Measurements from ENCODE around the gene MOCOS. TPM values are rescaled to one million over a fixed set of nuclear protein-coding genes. Genes with fewer than 3 reads are reported as not detected.

Gene MOCOS
- total RNA-seq, 4 donors from 2014 or later = 2.6 to 5.7 (median 4.4) TPM

GRCh38 chr18:36199691-36200295 is 12.5 kb downstream of the MOCOS start:
- DNase-seq = no peak
- no peaks in the 10 kb centered on the region for H3K9me3 ChIP-seq
- in situ Hi-C loops (cut with MboI; ENCODE audit: low pct_ligation_motif_present in 1 of 4, low pct_unique_long_range_greater_than_20kb in 1 of 4, low sequenced_read_pairs in 3 of 4) (no loop called here), intact Hi-C loops (cut with DNase I; ENCODE audit: low total_unique reads) (no loop called here)
- H3K36me3 ChIP-seq = no peaks in the 10 kb centered on the region
- 88% methylated on average over 14 of the region's 22 CpGs; no CpG with 5 or more reads in 1 of the 2 donors for WGBS, 2 donors (ENCODE audit: low coverage in 1 of 2)
- H3K27me3 ChIP-seq = no peaks in the 10 kb centered on the region
- no peak overlapping the region for H3K4me3 ChIP-seq
- TF ChIP-seq CTCF (IDR thresholded peaks at IDR 0.05) (no peak), POLR2AphosphoS5 (IDR thresholded peaks at IDR 0.05) (no peak), EP300 (IDR thresholded peaks at IDR 0.05; ENCODE audit: low read depth) (no peak), POLR2A (IDR thresholded peaks at IDR 0.05) (no peak)
- no peak overlapping the region for H3K27ac ChIP-seq
- no peaks in the 10 kb centered on the region for H3K4me1 ChIP-seq

GRCh38 chr18:36200354-36200771 is 13.1 kb downstream of the MOCOS start:
- no peak for DNase-seq
- H3K27ac ChIP-seq = no peak overlapping the region
- no peaks in the 10 kb centered on the region for H3K4me1 ChIP-seq

GRCh38 chr18:36201765-36202164 is 14.5 kb downstream of the MOCOS start:
- 92 to 96% methylated on average over 2 of the region's 2 CpGs for WGBS, 2 donors (ENCODE audit: low coverage in 1 of 2)
- in situ Hi-C loops (cut with MboI; ENCODE audit: low pct_ligation_motif_present in 1 of 4, low pct_unique_long_range_greater_than_20kb in 1 of 4, low sequenced_read_pairs in 3 of 4) (no loop called here), intact Hi-C loops (cut with DNase I; ENCODE audit: low total_unique reads) (no loop called here)
- Histone ChIP-seq H3K36me3 (no peaks in the 10 kb centered on the region), H3K27ac (no peak overlapping the region), H3K4me1 (no peaks in the 10 kb centered on the region), H3K27me3 (no peaks in the 10 kb centered on the region), H3K9me3 (no peaks in the 10 kb centered on the region), H3K4me3 (no peak overlapping the region)
- DNase-seq = no peak
- TF ChIP-seq CTCF (IDR thresholded peaks at IDR 0.05) = no peak
- no peak for TF ChIP-seq POLR2A (IDR thresholded peaks at IDR 0.05)
- TF ChIP-seq EP300 (IDR thresholded peaks at IDR 0.05; ENCODE audit: low read depth) = no peak
- TF ChIP-seq POLR2AphosphoS5 (IDR thresholded peaks at IDR 0.05) = no peak

More at GRCh38 chr18:36200354-36200771, 13.1 kb downstream of the MOCOS start:
- Histone ChIP-seq H3K27me3 (no peaks in the 10 kb centered on the region), H3K9me3 (no peaks in the 10 kb centered on the region), H3K4me3 (no peak overlapping the region), H3K36me3 (no peaks in the 10 kb centered on the region)
- intact Hi-C loops (cut with DNase I; ENCODE audit: low total_unique reads) = no loop called here
- in situ Hi-C loops (cut with MboI; ENCODE audit: low pct_ligation_motif_present in 1 of 4, low pct_unique_long_range_greater_than_20kb in 1 of 4, low sequenced_read_pairs in 3 of 4) = no loop called here
- no peak for TF ChIP-seq POLR2AphosphoS5 (IDR thresholded peaks at IDR 0.05)
- TF ChIP-seq POLR2A (IDR thresholded peaks at IDR 0.05) = no peak
- no peak for TF ChIP-seq EP300 (IDR thresholded peaks at IDR 0.05; ENCODE audit: low read depth)
- no peak for TF ChIP-seq CTCF (IDR thresholded peaks at IDR 0.05)

- Histone ChIP-seq H3K27me3 (no peaks in the 10 kb centered on the region), H3K9me3 (peaks cover 0 to 4% of the 10 kb centered on the region in 2 donors), H3K4me1 (no peaks in the 10 kb centered on the region), H3K27ac (no peak overlapping the region), H3K36me3 (no peaks in the 10 kb centered on the region), H3K4me3 (no peak overlapping the region)
- WGBS, 2 donors (ENCODE audit: low coverage in 1 of 2) = 78 to 93% methylated on average over 2 to 7 of the region's 7 CpGs
- no peak for TF ChIP-seq POLR2AphosphoS5 (IDR thresholded peaks at IDR 0.05)
- TF ChIP-seq EP300 (IDR thresholded peaks at IDR 0.05; ENCODE audit: low read depth) = no peak
- no peak for TF ChIP-seq POLR2A (IDR thresholded peaks at IDR 0.05)
- TF ChIP-seq CTCF (IDR thresholded peaks at IDR 0.05) = no peak
- no peak for DNase-seq
- in situ Hi-C loops (cut with MboI; ENCODE audit: low pct_ligation_motif_present in 1 of 4, low pct_unique_long_range_greater_than_20kb in 1 of 4, low sequenced_read_pairs in 3 of 4) (no loop called here), intact Hi-C loops (cut with DNase I; ENCODE audit: low total_unique reads) (no loop called here)
Observed at GRCh38 chr18:36203360-36203895, 16.1 kb downstream of the MOCOS start.

Data from transverse colon (tissue), 4 donors.